Panc1 (cell line): Measurements from ENCODE around the gene ENPEP. TPM values are rescaled to one million over a fixed set of nuclear protein-coding genes. Genes with fewer than 3 reads are reported as not detected.

Source experiments
- ATAC-seq: fragments of 200-7000 bp; cut with Tn5 transposase; 2 replicates; pipeline ENCODE4 v1.9.1; 2020; ENCODE audit warnings: mild to moderate bottlenecking, moderate library complexity
- BruUV-seq: library from RNA; stranded (reverse); fragments of 400-500 nt; replicated peaks from 2 replicates; lab custom pipeline; 2021; lab: Mats Ljungman, UMichigan
- CTCF ChIA-PET: fragments of 300-600 bp; sonication (Branson Sonifier 250); formaldehyde crosslinking; loops from one replicate; lab custom pipeline; 2022; ENCODE audit warnings: antibody characterized with exemption; lab: Charles Lee
- POLR2A ChIA-PET: fragments of 300-600 bp; sonication (Branson Sonifier 250); formaldehyde crosslinking; loops from one replicate; lab custom pipeline; 2022; ENCODE audit warnings: antibody characterized with exemption; lab: Charles Lee
- DNase-seq: peaks from one replicate; pipeline ENCODE4 v3.0.0-alpha.2; 2010; ENCODE audit warnings: low read depth, low spot score
- H3K27ac ChIP-seq: 2 replicates; pipeline ENCODE4 v1.5.1; 2011; ENCODE audit warnings: mild to moderate bottlenecking, low read length, inconsistent platforms
- H3K27me3 ChIP-seq: fragments of 200-500 bp; sonication (Bioruptor generic); 2 replicates; pipeline ENCODE4 v1.6.0; 2014; ENCODE audit warnings: low read length, inconsistent platforms; ENCODE audit not compliant: control insufficient read depth, insufficient read depth
- H3K36me3 ChIP-seq: fragments of 200-500 bp; sonication (Bioruptor generic); 2 replicates; pipeline ENCODE4 v1.5.1; 2014; ENCODE audit warnings: inconsistent platforms, mild to moderate bottlenecking, low read length, moderate library complexity; ENCODE audit not compliant: control insufficient read depth, insufficient read depth
- H3K4me1 ChIP-seq: 2 replicates; pipeline ENCODE4 v1.5.1; 2011; ENCODE audit warnings: inconsistent platforms, mild to moderate bottlenecking, low read length, moderate library complexity; ENCODE audit not compliant: control insufficient read depth, insufficient read depth
- H3K4me3 ChIP-seq, 2 experiments: 2 replicates each; pipeline ENCODE4 v1.5.1; 2011 to 2012; ENCODE audit warnings: low read depth in 2 of 2, low read length in 2 of 2, mild to moderate bottlenecking in 2 of 2, inconsistent platforms in 1 of 2, moderate library complexity in 1 of 2
- H3K9me3 ChIP-seq: fragments of 200-500 bp; sonication (Bioruptor generic); 2 replicates; pipeline ENCODE4 v1.5.1; 2014; ENCODE audit warnings: low read depth, mild to moderate bottlenecking, inconsistent platforms, low read length, moderate library complexity; ENCODE audit not compliant: control insufficient read depth, insufficient read depth
- CTCF ChIP-seq: fragments of 450-650 bp; IDR thresholded peaks from 2 replicates; pipeline ENCODE4 v1.5.1; 2017; ENCODE audit warnings: mild to moderate bottlenecking
- POLR2AphosphoS5 ChIP-seq: IDR thresholded peaks from 2 replicates; pipeline ENCODE4 v1.6.1; 2012; ENCODE audit warnings: mild to moderate bottlenecking, low read depth, low read length, moderate library complexity
- REST ChIP-seq, 2 experiments: IDR thresholded peaks; 2 replicates each; pipeline ENCODE4 v1.6.1; 2011 to 2012; ENCODE audit warnings: low read depth in 2 of 2, control low read depth in 1 of 2, low read length in 1 of 2, mild to moderate bottlenecking in 1 of 2, moderate library complexity in 1 of 2; ENCODE audit not compliant: insufficient read depth in 1 of 2
- SIN3A ChIP-seq: IDR thresholded peaks from 2 replicates; pipeline ENCODE4 v1.6.1; 2012; ENCODE audit warnings: low read depth, mild to moderate bottlenecking, low read length, moderate library complexity, borderline replicate concordance; ENCODE audit not compliant: insufficient read depth
- TCF7L2 ChIP-seq: IDR thresholded peaks from 2 replicates; pipeline ENCODE4 v1.6.1; 2011; ENCODE audit warnings: mild to moderate bottlenecking, low read depth, low read length, inconsistent platforms
- in situ Hi-C: cut with HindIII; loops from 2 replicates; pipeline ENCODE4 v1.10.0; 2016; ENCODE audit warnings: low sequenced_read_pairs, low pct_unique_long_range_greater_than_20kb
- intact Hi-C: fragments of 100-400 bp; cut with micrococcal nuclease; formaldehyde crosslinking; loops from one replicate; pipeline ENCODE4 v1.10.0; 2022; ENCODE audit not compliant: unreplicated experiment
- total RNA-seq: library from RNA; stranded (reverse); gene quantifications from one replicate; pipeline ENCODE4 v1.2.1, GENCODE V29; 2021; ENCODE audit not compliant: unreplicated experiment

ENPEP gene
- total RNA-seq, 1 experiment from 2014 or later = not detected

GRCh38 chr4:110499126-110499525 is 23.2 kb downstream of the ENPEP start:
- ATAC-seq (no peak), DNase-seq (no peak)
- no TSS peak for BruUV-seq
- Histone ChIP-seq H3K27ac (no peak overlapping the region), H3K27me3 (no peaks in the 10 kb centered on the region), H3K9me3 (no peaks in the 10 kb centered on the region), H3K4me1 (no peaks in the 10 kb centered on the region), H3K4me3 (no peak overlapping the region), H3K36me3 (no peaks in the 10 kb centered on the region)
- ChIA-PET CTCF (no interaction called here), POLR2A (no interaction called here)
- in situ Hi-C loops = no loop called here
- TF ChIP-seq POLR2AphosphoS5 (no peak), CTCF (no peak), SIN3A (no peak), TCF7L2 (no peak), REST (IDR thresholded peaks at IDR 0.05; ENCODE audit: insufficient read depth in 1 of 2, low read depth in 2 of 2, low read length in 1 of 2) (no peak)
- intact Hi-C loops = no loop called here

- CTCF ChIA-PET = no interaction called here
Observed at GRCh38 chr4:110501826-110502225, 25.9 kb downstream of the ENPEP start.

More at GRCh38 chr4:110501826-110502225, 25.9 kb downstream of the ENPEP start:
- TF ChIP-seq SIN3A (no peak), TCF7L2 (no peak), REST (IDR thresholded peaks at IDR 0.05; ENCODE audit: insufficient read depth in 1 of 2, low read depth in 2 of 2, low read length in 1 of 2) (no peak), CTCF (no peak), POLR2AphosphoS5 (no peak)
- Histone ChIP-seq H3K4me3 (no peak overlapping the region), H3K36me3 (no peaks in the 10 kb centered on the region), H3K27me3 (no peaks in the 10 kb centered on the region), H3K27ac (no peak overlapping the region), H3K9me3 (no peaks in the 10 kb centered on the region), H3K4me1 (no peaks in the 10 kb centered on the region)
- intact Hi-C loops (no loop called here), in situ Hi-C loops (no loop called here)
- BruUV-seq = no TSS peak
- DNase-seq = no peak
- POLR2A ChIA-PET = no interaction called here
- no peak for ATAC-seq
